HG03060 (cell line): ENCODE results near the gene PRKAG2.
"Not testable (repeated sequence)": the region's sequence is repeated elsewhere in the genome, so short reads cannot be mapped to it uniquely, and the experiment has no call there.

Experiments used
- ATAC-seq: cut with Tn5 transposase; IDR thresholded peaks from one replicate; pipeline ENCODE4 v1.9.1; 2021; ENCODE audit warnings: low read depth, moderate number of reproducible peaks; ENCODE audit not compliant: unreplicated experiment

PRKAG2 gene

DNA sequence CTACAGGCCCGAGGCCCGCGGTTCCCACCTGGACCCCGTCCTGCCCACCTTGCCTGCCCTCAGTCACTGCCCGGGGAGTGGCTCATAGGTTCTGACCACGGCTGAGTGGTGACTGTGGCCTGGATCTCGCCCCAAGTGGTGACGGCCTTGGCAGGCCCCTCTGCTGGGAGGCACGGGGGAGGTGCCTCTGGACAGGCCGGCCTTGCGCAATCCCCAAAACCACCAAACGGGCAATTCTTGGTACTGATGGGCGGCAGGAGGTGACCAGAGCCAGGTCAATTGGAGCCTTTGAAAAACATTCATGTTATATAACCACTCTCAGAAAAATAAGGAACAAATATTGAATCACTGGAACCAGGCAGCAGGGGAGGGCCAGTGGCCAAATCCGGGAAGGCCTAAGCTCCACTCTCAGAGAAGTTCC lies 83.4 kb downstream of the PRKAG2 start:
- no peak for ATAC-seq

DNA sequence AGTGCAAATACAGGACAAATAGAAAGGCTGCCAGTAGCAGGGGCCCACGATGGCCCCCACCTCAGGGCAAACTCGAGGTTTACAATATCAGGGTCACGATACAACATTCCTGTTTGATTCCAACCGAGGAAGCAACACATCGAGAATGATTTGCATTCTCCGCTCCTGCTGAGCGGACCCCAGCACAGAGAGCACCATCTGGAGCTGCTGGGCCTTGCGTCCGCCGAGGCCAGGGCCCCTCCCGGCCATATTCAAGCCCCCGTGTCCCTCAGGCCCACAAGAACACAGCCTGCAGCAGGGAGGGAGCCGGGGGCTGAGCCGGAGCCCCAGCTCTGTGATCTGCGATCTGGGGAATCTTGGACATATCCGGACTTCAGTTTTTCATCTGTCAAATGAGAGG lies 84.3 kb downstream of the PRKAG2 start:
- ATAC-seq = no peak

DNA sequence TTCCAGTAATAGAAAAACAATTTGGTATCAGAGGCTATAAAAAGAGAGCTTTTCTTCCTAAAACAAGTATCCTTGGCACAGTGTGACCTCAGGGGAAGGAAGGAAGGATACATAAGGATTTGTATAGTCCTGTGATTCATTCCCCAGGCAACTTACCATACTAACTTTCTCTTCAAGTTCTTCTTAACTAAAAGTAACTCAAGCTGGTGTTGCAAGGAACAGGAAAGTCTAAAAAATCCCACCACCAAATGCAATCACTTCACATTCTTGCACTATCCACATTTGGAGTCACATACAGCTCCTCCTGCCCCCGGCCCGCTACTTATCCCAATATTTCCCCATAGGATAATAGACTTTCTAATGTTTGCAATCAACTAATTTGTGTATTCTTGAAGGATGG lies 84.8 kb downstream of the PRKAG2 start:
- ATAC-seq = no peak

GRCh38 chr7:151790830-151791620 lies 85.9 kb downstream of the PRKAG2 start:
- no peak for ATAC-seq

DNA sequence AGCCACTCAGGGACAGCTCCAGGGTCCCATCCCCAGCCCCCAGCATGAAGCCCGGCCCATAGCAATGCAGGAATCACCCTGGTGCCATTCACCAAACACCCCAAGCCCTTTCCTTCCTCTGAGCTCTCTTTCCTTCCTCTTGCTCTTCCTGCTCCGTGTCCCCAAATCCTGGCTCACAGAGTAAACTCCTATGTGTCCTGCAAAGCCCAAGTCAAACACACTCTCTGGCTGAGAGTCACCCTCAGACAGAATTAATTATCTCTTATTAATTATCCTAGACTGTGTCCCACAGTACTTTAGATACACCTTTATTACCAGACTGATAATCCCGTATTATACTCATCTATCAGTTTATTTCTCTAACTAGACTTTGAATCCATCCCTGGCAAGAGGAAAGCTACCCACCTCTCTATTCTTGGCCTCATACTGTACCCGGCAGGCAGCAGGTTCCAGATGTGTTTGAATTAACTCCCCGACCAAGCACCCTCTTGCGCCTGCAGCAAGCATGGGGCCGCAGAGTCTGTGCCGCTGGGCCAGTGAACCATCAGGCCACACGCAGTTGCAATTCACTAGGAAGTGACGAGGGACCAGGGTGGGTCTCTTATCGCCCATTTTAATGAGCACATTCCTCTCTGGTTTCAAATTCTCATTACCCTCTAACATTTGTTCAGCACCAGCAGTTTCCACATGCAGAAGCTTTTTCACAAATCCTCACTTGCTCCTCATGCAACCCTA lies 86.7 kb downstream of the PRKAG2 start:
- no peak for ATAC-seq

GRCh38 chr7:151789380-151789947 lies 87.5 kb downstream of the PRKAG2 start:
- ATAC-seq = no peak

- no peak for ATAC-seq
Observed at GRCh38 chr7:151787348-151787747, 89.6 kb downstream of the PRKAG2 start.

DNA sequence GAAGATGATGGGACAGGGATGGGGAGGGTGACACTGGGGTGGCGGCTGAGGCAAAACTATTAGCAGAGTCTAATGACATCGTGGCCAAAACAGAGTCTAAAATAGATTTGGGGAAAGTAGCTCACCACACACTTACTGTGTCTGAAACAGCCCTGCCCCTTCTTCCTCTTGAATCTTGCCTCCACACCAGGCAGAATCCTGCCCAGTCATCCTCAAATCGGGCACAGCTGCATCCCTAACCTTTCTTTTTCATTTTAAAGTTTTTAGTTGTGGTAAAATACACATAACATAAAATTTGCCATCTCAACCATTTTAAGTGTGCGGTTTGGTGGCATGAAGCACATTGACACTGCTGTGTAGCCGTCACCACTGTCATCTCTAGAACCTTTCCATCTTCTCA lies 90.0 kb downstream of the PRKAG2 start:
- ATAC-seq = no peak

GRCh38 chr7:151786241-151786640 lies 90.7 kb downstream of the PRKAG2 start:
- ATAC-seq = no peak

GRCh38 chr7:151785681-151785965 lies 91.3 kb downstream of the PRKAG2 start:
- ATAC-seq = no peak

- ATAC-seq = no peak
Observed at GRCh38 chr7:151784853-151785680, 91.8 kb downstream of the PRKAG2 start.

GRCh38 chr7:151783958-151784575 lies 92.8 kb downstream of the PRKAG2 start:
- no peak for ATAC-seq

GRCh38 chr7:151782598-151783448 lies 94.1 kb downstream of the PRKAG2 start:
- ATAC-seq = peak; percentile 84

DNA sequence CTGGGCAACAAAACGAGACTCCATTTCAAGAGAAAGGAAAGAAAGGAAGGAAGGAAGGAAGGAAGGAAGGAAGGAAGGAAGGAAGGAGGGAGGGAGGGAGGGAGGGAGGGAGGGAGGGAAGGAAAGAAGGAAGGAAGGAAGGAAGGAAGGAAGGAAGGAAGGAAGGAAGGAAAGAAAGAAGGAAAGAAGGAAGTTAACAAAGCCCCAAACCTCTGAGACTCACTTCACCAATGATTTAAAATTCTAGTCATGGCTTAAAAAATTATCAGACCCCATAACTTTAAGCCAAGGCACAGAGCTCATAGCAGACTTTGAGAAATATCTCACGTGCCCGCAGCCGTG lies 94.7 kb downstream of the PRKAG2 start:
- ATAC-seq = not testable (repeated sequence)

GRCh38 chr7:151781161-151781845 lies 95.6 kb downstream of the PRKAG2 start:
- no peak for ATAC-seq

DNA sequence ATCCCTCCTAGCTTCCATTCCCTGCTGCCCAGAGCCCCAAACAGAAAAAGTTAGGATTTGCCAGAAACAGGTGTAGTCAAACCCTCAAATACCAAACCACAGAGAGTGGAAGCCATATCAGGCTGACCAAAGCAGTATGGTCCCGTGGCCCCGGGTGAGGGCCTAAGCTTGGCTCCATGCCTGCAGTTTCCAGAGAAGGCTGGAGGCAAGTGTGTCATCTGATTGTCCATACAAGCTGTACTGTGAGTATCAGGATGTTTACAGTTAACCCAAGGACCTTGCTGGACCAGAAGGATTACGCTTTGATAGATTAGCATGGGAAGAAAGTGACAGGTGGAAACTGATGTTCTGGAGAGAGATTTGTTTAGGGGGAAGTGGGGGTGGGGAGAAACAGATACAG lies 96.3 kb downstream of the PRKAG2 start:
- ATAC-seq = no peak

- no peak for ATAC-seq
Observed at GRCh38 chr7:151779678-151780077, 97.2 kb downstream of the PRKAG2 start.

DNA sequence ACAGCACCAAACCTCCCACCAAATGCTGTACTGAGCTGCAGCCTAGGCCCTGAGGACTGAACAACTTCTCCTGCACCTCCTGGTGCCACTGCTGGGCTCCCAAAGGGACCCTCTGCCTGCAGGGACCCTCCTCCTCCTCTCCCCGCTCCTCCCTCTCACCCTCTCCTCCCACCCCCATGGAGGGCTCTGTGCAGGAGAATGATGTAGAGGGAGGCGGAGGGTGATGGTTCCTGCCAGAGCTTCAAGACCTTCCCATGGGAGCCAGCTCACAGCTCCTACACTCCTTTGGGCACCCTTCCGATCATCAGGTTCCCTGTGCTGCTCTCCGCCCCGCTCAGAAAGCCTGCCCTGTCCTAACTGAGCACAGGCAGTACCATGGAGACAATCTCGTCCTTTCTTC lies 97.7 kb downstream of the PRKAG2 start:
- ATAC-seq = no peak
